Retinal pigment epithelial cell (primary cell): Measurements from ENCODE around the gene PSMD3.

Source experiments
- DNase-seq: peaks from one replicate; pipeline ENCODE4 v3.0.0-alpha.2; 2010; ENCODE audit warnings: low read depth
- H3K4me3 ChIP-seq: 2 replicates; pipeline ENCODE4 v1.5.1; 2011; ENCODE audit warnings: mild to moderate bottlenecking, low read length, control low read depth, moderate library complexity
- TF ChIP-seq, protein P1 (sequence below): conservative IDR thresholded peaks from 2 replicates; pipeline ENCODE4 v1.5.1; 2011; ENCODE audit warnings: low read depth, low read length, control low read depth, inconsistent platforms

PSMD3 gene

DNA sequence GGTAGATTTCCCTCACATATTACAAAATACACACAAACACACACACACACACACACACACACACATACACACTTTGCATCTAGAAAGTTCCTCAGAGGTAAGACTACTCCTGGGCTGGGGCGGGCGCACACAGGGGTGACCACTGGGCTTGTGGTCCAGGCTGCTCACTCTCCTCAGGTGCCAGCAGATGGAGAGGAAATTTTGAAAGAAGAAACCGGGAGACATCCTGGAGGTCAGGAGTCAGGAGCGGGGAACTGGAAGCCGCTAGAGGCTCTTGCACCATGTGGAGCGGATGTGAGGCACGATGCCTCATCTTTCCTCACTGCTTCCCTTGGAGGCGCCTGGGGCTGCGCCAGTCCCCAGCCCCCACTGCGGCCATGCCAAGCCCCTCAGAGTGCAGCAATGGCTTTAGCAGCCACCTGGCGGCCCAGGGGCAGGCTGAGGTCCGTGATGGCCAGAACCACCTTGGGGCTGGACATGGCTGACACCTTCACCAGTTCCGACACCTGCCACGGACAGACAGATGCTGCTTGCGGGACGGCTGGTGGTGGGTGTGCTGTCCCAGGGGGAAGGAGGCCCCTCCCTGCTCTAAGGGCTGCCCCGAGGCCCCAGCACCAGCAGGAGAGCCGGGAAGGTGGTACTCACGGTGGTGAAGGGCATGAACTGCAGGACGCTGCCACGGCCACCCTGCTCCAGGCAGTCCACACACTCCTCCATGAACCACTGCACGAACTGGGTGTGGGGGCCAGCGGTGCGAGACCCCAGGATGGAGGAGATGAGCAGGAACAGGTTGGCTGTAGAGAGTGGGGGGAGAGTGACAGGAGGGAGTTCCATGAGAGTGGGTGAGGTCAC is 38.8 kb downstream of the PSMD3 start:
- H3K4me3 ChIP-seq, result no peak overlapping the region
- TF ChIP-seq, protein P1, sequence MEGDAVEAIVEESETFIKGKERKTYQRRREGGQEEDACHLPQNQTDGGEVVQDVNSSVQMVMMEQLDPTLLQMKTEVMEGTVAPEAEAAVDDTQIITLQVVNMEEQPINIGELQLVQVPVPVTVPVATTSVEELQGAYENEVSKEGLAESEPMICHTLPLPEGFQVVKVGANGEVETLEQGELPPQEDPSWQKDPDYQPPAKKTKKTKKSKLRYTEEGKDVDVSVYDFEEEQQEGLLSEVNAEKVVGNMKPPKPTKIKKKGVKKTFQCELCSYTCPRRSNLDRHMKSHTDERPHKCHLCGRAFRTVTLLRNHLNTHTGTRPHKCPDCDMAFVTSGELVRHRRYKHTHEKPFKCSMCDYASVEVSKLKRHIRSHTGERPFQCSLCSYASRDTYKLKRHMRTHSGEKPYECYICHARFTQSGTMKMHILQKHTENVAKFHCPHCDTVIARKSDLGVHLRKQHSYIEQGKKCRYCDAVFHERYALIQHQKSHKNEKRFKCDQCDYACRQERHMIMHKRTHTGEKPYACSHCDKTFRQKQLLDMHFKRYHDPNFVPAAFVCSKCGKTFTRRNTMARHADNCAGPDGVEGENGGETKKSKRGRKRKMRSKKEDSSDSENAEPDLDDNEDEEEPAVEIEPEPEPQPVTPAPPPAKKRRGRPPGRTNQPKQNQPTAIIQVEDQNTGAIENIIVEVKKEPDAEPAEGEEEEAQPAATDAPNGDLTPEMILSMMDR, result no peak
- no peak for DNase-seq

DNA sequence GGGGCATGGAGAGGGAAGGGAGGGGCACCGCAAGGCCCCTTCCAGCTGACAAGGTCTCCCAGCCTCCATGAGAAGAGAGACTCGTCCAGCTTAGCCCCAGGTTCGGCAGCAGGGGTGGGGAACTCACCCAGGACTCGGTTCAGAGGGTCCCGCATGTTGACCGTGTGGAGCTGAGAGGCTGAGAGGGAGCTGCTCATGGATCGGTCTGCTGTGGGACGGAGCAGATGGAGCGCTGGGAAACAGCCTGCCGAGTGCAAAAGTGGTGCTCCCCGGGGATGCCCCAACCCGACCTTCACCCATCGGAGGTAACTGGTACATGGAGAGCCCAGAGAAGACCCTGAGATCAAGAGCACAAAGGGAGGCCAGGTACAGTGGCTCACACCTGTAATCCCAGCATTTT is 39.5 kb downstream of the PSMD3 start:
- no peak for DNase-seq
- H3K4me3 ChIP-seq, result no peak overlapping the region

DNA sequence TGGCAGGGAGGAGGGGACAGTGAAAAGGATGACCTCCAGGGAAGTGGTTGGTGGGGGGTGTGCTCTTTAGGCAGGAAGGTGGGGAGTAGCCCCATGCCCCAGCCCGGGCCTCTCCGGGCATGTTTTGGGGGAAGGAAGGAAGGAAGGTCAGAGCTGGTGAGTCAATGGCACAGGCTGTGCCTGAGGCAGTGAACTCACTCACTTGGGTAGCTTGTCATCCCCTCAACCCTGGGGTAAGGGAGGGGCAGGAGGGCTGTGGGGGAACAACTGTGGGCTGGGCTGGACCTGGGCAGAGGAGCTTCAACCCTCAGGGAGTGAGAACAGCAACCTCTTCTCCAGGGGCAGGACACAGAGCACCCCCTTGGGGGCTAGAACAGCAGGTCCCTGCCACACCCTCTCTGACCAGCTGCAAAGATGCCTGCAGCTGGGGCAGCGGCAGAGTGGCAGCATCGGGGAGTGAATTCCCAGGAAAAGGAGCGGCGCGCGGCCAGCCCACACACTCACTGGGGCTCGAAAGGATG is 40.9 kb downstream of the PSMD3 start:
- TF ChIP-seq, protein P1, result no peak
- DNase-seq, result no peak

More for the DNA sequence above, 39.5 kb downstream of the PSMD3 start:
- TF ChIP-seq, protein P1, result no peak

DNA sequence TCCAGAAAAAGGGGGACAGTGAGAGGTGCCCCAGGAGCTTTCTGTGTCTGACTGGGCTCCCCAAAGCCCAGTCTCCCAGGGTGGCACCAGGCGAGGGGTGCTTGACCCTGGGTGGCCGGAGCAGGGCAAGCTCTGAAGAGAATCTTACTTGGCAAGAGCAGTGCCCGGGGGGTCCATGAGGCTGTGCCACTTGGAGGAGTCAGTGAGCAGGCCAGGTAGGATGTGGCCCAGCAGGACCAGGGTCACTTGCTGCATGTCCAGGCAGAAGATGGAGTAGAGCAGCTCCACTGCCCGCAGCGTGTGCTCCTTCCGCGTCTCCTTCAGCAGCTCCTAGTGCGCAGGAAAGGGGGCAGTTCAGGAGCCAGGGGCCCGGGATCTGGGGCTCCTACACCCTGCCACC is 41.9 kb downstream of the PSMD3 start:
- no peak for DNase-seq
- no peak overlapping the region for H3K4me3 ChIP-seq
- TF ChIP-seq, protein P1, result no peak

More for the DNA sequence above, 40.9 kb downstream of the PSMD3 start:
- no peak overlapping the region for H3K4me3 ChIP-seq

DNA sequence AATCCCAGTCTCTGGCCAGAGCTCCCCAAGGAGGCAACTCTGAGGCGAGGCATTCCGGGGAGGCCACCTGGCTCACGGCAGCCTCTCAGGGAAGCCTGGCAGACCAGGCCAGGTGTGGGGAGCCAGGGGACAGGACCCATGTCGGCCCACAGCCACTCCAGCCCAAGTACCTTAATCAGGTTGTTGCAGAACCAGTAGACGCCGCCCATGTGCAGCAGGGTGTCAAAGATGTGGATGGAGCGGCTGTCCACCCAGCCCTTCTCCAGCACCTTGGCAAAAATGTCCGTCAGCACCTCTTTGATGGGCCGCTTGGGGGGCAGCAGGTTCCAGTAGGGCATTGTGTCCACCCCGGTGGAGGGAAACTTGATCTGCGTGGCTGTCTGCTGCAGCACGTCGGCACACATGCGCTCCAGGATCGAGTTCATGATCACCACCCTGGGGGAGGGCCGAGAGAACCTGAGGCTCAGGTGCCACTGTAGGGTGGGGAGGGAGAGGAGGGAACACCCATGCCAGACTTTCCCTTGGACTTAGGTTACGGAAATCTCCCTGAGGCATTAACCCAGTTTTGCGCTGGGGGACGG is 42.4 kb downstream of the PSMD3 start:
- no peak overlapping the region for H3K4me3 ChIP-seq
- TF ChIP-seq, protein P1, result no peak
- no peak for DNase-seq

DNA sequence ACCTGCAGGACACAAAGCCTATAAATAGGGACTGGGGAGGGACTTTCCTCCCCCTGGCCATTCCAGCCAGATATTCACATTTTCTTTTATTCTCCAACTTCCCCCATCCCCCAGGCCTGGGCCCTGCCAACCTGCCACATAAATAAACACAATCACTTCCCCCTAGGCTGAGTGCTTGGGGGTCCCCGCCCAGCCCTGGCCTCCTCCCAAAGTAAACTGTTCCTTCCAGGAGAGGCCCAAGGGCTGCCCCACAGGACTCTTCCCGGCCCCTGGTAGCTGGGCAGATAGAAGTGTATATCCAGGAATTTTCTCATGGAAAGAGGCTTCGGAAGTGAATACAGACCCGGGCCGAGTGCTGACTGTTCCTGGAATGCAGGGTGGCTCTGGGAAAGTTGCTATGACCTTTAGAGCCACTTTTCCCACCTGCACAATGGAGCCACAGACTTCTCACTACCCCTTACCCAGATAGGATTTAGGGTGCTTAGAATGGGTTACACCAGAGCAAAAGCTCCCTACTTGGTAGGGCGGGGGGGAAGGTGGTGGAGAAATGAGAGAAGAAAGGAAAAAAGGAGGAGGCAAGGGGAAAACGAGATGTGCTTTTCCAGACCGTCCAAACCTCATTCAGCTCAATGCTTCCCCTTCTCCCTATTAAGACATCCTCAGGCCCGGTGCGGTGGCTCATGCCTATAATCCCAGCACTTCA is 43.1 kb downstream of the PSMD3 start:
- no peak overlapping the region for H3K4me3 ChIP-seq
- no peak for DNase-seq
- TF ChIP-seq, protein P1, result no peak
